GM19099 (cell line): Measurements from ENCODE around the gene GAB3.
"Not testable (repeated sequence)": the region's sequence is repeated elsewhere in the genome, so short reads cannot be mapped to it uniquely, and the experiment has no call there.

Source experiments
- POLR2A ChIP-seq: IDR thresholded peaks from 3 replicates; pipeline ENCODE4 v1.6.1; 2011; ENCODE audit warnings: low read depth; ENCODE audit not compliant: insufficient read length; ENCODE audit errors: extremely low read depth

The GAB3 gene

DNA sequence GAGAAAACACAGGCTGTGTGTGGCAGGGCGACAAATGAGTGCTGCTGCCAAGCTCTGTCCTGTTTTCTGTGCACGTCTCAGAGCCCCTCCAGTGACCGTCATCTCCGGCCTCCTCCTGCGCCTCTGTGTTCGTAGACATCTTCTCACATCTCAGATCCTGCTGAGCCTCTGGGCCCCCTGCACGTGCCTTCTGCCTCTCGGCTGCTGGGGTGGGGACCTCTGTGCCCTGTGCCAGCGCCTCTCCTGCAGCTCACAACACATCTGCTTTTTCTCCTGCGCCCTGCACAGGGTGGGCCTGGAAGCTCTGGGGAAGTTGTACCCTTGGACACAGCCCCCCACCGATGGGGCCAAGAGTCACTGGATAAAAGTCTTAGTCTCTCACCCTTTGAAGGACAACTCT is 95.1 kb downstream of the GAB3 start:
- TF ChIP-seq POLR2A: no peak

DNA sequence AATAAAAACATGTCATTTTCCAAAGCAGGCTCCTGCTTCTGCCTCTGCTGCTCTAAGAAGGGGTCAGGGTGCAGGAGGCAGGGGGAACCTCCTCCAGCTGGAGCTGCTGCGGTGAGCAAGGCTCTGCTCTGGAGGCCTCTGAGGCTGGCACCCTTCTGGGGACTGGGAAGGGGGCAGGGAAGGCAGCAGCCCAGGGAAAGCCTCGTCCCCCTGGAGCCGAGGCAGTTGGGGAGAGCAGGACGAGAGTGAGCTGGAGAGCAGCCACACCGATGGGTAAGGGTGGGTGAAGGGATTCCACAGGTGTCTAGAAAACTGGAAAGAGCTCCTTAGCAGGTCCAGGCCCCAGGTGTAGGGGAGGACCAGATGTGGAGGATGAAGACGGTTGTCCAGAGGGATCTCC is 95.5 kb downstream of the GAB3 start:
- TF ChIP-seq POLR2A: no peak

DNA sequence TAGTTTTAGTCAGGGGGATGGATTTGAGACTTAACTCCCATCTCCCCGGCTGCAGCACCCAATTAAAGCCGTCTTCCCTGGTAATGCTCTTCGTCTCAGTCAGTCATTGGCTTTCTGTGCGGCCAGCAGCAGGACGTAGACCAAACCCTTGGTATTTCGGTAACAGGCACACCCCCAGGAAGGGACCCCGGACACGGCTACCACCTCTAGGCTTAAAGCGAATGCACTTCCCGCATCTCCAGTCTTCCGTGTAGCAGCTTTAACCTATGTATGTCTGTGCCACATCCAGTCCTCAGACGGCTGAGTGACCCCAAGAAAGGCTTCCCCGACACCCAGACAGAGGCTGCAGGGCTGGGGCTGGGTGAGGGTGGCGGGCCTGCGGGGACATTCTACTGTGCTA is 96.0 kb downstream of the GAB3 start:
- TF ChIP-seq POLR2A: no peak

DNA sequence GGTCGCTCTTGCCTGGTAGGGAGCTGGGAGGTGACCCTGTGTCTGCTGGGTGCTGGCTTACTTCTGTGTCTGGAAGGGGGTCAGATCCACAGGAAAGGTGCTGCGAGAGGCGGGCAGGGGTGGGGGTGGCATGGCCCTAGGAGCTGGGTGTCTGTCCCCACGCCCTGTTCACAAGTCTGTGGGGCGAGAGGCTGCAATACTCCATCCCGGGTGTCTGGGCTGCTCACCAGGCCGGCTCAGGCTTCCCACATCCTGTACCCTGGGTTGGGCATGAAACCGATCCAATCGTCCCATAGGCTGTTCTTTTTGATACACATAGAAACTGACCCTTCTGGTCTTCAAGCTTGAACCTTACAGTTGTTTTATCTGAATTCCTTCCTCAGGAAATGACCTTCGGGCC is 96.5 kb downstream of the GAB3 start:
- no peak for TF ChIP-seq POLR2A

DNA sequence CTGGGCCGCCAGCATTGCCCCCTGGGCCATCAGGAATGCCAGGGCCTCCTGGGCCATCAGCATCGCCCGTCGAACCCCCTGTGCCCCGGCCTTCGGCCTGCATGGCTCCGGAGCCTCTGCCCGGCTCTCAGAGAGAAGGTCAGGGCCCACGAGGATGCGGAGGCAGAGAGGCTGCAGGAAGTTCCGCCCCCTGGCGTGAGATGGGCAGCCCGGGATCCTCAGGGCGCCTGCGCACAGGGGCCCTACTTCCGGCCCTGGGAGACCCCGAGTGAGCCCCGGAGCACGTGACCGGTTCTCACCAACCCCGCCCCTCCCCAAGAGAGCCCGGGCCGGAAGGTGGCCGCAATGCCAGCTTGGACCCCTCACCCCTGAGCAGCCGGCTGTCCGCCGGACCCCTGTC is 97.5 kb downstream of the GAB3 start, which contains the start of gene CTAG2:
TSS of gene CTAG2 (minus strand) at position 167 of the 400 bp plus-strand sequence. CDS start at position 103, 64 bp downstream.
- not testable (repeated sequence) for TF ChIP-seq POLR2A

DNA sequence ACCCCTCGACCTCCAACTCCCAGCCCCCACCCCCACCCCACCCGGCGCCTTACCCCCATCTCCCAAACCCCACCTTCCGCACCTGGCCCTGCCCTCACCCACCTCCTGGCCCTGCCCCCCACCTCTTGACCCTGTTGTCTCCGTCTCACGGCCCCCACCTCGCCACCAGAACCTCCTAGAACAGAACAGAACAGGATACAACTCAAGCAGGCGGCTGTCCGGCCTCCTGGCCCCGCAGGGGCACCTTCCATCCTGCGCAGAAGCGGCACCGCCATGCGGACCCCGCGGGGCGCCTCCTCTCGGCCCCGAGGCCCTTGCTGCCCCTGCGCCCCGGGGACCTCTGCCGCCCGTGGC is 97.9 kb downstream of the GAB3 start:
- no peak for TF ChIP-seq POLR2A

DNA sequence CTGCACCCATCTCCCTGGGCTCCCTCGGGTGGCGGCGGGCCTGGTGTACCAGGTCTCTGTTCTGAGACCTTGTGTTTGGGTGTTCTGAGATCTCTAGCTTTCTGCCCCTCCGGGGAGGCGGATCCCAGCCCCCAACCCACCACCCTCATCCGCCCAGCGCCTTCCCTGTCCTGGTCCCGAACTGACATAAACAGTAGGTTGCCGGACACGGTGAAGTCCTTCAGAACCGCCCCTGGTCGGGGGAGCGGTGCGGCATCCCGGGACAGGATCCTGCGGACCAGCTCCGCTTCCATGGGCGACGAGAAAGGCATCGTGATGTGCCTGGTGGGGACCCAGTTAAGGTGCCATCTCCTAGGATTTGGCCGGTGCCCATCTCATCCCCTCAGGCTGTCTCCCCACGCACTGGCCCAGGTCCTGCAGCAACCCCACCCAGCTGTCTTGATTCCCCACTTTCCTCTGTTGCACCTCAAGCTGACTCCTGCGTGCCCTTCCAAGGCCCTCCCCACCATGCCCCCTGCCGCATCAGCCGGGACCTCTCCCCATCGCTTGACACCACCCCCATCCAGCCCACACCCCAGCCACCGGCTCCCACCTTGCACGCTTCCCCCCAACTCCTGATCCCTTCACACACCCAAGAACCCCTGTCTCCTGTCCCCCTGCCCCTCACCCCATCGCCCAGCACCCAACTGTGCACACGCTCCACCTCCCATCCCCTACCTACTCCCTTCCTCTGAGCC is 98.4 kb downstream of the GAB3 start:
- no peak for TF ChIP-seq POLR2A

DNA sequence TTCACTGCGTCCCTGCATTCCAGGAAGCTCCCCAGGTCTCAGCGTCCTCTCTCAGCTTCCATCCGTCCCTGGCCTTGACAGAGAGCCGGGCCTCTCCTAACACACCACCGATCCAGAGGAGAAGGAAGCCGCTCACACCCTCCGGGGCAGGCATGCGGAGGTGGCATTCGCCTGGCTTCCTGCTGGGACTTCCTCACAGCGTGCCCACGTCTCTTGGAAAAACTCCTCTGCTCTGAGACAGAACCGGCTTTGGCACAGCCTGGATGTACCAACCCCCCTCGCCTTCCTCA is 100.7 kb downstream of the GAB3 start:
- TF ChIP-seq POLR2A: no peak

DNA sequence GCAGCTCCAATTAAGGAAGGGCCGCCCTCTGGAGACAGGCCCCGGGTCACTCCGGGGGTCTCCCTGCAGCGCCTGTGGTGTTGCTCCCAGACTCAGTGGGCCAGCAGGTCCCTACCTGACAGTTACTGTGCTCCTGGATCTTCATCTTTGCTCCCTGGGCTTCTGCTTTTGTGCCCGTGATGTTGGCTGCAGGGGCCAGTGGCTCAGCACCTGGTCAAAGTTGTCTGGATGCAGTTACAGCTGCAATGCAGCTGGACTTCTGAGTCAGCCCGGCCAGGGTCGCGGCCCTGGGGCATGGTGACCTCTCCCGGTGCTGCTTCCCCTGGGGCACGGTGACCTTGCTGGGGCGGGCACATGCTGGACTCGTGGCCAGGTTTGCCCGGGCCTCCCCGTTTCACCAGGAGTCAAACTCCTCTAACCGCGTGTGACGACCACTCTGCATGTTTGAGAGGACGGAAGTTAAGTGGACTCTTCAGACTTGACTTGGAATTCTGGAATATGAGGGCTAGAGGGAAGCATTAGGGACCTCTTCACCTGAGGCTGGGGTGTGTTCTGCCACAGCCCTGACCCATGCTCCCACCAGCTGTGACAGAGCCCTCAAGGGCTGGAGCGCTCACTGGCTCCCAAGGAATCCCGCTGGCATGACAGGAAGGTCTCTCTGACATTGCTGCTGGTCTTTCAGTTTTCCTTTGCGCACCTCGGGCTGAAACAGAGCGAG is 101.2 kb downstream of the GAB3 start:
- TF ChIP-seq POLR2A: no peak

DNA sequence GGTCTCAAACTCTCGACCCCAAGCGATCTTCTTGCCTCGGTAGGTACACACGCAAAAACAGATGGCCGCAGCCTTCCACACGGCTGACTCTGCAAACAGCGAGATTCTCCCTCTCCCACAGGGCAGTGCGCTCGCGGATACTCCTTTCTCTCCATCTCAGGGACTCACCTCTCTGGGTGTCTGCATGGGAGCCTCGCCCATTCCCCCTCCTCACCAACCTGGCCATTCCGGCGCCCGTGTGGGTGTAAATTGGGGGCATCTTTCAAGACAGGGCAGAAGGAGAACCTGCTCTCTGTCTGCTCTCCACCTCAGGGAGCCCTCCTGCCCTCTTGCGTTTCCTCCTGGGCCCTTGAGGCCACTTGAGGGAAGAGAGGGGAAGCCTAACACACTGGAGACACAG is 101.9 kb downstream of the GAB3 start:
- no peak for TF ChIP-seq POLR2A
